B cell (primary cell): ENCODE measurements around the gene ANO2. TPM values are rescaled to one million over a fixed set of nuclear protein-coding genes. Genes with fewer than 3 reads are reported as not detected.

ENCODE experiments used
- ATAC-seq: fragments of 200-7000 bp; cut with Tn5 transposase; one replicate; pipeline ENCODE4 v1.10.0; 2021; ENCODE audit warnings: low read depth, mild to moderate bottlenecking, moderate number of reproducible peaks, moderate library complexity
- CTCF ChIA-PET: fragments of 350-600 bp; sonication (Branson Sonifier 250); formaldehyde crosslinking; loops from one replicate; lab custom pipeline; 2021; ENCODE audit warnings: antibody characterized with exemption, inconsistent platforms; lab: Charles Lee
- POLR2A ChIA-PET: fragments of 350-600 bp; sonication (Branson Sonifier 250); formaldehyde crosslinking; loops from one replicate; lab custom pipeline; 2021; ENCODE audit warnings: antibody characterized with exemption; lab: Charles Lee
- DNase-seq: peaks from one replicate; pipeline ENCODE4 v3.0.0; 2013
- H2AFZ ChIP-seq: 2 replicates; pipeline ENCODE4 v1.6.1; 2012; ENCODE audit warnings: mild to moderate bottlenecking, low read depth, low read length; ENCODE audit not compliant: insufficient read depth, poor library complexity, severe bottlenecking
- H3K27ac ChIP-seq, 2 donors: 1 replicate in 1 of 2; 2 replicates in 1 of 2; pipeline ENCODE4 v1.5.1; 2012 to 2013; ENCODE audit warnings: low read length in 2 of 2, mild to moderate bottlenecking in 2 of 2, moderate library complexity in 1 of 2
- H3K27me3 ChIP-seq, 4 experiments: fragments of 200-600 bp in 1 of 4; sonication (generic) in 1 of 4; replicated peaks in 1 of 4; 1 replicate in 2 of 4; 2 replicates in 2 of 4; pipeline versions ENCODE4 v1.6.1 to v1.7.0; 2013 to 2016; ENCODE audit warnings: low read length in 3 of 4, mild to moderate bottlenecking in 2 of 4, mixed read lengths in 1 of 4, moderate library complexity in 1 of 4; ENCODE audit not compliant: insufficient read depth in 4 of 4, control insufficient read depth in 3 of 4; ENCODE audit errors: control extremely low read depth in 1 of 4
- H3K36me3 ChIP-seq, 2 experiments: replicated peaks in 1 of 2; 1 replicate in 1 of 2; 2 replicates in 1 of 2; pipeline versions ENCODE4 v1.6.1 to v1.7.1; 2013; ENCODE audit warnings: low read length in 1 of 2; ENCODE audit not compliant: insufficient read depth in 2 of 2, control insufficient read depth in 1 of 2; ENCODE audit errors: control extremely low read depth in 1 of 2, extremely low read depth in 1 of 2
- H3K4me1 ChIP-seq, 2 donors: fragments of 200-600 bp in 1 of 2; sonication (generic) in 1 of 2; 1 replicate in 1 of 2; 2 replicates in 1 of 2; pipeline versions ENCODE4 v1.5.1 to v1.6.1; 2013 to 2017; ENCODE audit warnings: low read length in 2 of 2; ENCODE audit not compliant: control insufficient read depth in 2 of 2, insufficient read depth in 2 of 2
- H3K4me2 ChIP-seq: replicated peaks from 2 replicates; pipeline ENCODE3; 2012; ENCODE audit warnings: mild to moderate bottlenecking, low read depth, low read length; ENCODE audit not compliant: poor library complexity, severe bottlenecking
- H3K4me3 ChIP-seq, 5 experiments: fragments of 200-600 bp in 1 of 5; sonication (generic) in 1 of 5; 1 replicate in 3 of 5; 2 replicates in 2 of 5; pipeline versions ENCODE4 v1.5.1 to v1.7.0; 2011 to 2016; ENCODE audit warnings: low read length in 4 of 5, mild to moderate bottlenecking in 4 of 5, low read depth in 2 of 5, control low read depth in 1 of 5, moderate library complexity in 1 of 5; ENCODE audit not compliant: insufficient read depth in 1 of 5; ENCODE audit errors: control extremely low read depth in 1 of 5, extremely low read depth in 1 of 5
- H3K79me2 ChIP-seq: fragments of 200-600 bp; sonication (generic); one replicate; pipeline ENCODE4 v1.6.0; 2016; ENCODE audit warnings: low read length; ENCODE audit not compliant: control insufficient read depth, insufficient read depth
- H3K9ac ChIP-seq: fragments of 200-600 bp; sonication (generic); 2 replicates; pipeline ENCODE4 v1.6.1; 2017; ENCODE audit warnings: mild to moderate bottlenecking, low read length, moderate library complexity
- H3K9me3 ChIP-seq, 3 donors: one replicate each; pipeline versions ENCODE4 v1.6.1 to v1.7.1; 2013; ENCODE audit warnings: low read length in 2 of 3; ENCODE audit not compliant: control insufficient read depth in 2 of 3, insufficient read depth in 1 of 3; ENCODE audit errors: control extremely low read depth in 1 of 3
- H4K20me1 ChIP-seq: 2 replicates; pipeline ENCODE4 v1.6.0; 2012; ENCODE audit warnings: mild to moderate bottlenecking, low read length; ENCODE audit not compliant: insufficient read depth, control insufficient read depth, poor library complexity, severe bottlenecking
- H3K27ac Mint-ChIP-seq: one replicate; pipeline ENCODE4 v1.8.0; 2021; ENCODE audit warnings: mixed read lengths
- H3K27me3 Mint-ChIP-seq: one replicate; pipeline ENCODE4 v1.8.0; 2021; ENCODE audit warnings: mixed read lengths
- H3K4me1 Mint-ChIP-seq: one replicate; pipeline ENCODE4 v1.8.0; 2021; ENCODE audit warnings: mixed read lengths
- H3K4me3 Mint-ChIP-seq: one replicate; pipeline ENCODE4 v1.8.0; 2021; ENCODE audit warnings: mixed read lengths
- H3K9me3 Mint-ChIP-seq: one replicate; pipeline ENCODE4 v1.8.0; 2022; ENCODE audit warnings: mixed read lengths; ENCODE audit not compliant: insufficient read depth
- CTCF ChIP-seq: fragments of 200-600 bp; IDR thresholded peaks from one replicate; pipeline ENCODE4 v1.8.0; 2022; ENCODE audit warnings: antibody characterized with exemption, mild to moderate bottlenecking
- EZH2 ChIP-seq: IDR thresholded peaks from 2 replicates; pipeline ENCODE4 v1.6.1; 2012; ENCODE audit warnings: borderline replicate concordance, low read depth, mild to moderate bottlenecking, moderate library complexity, low read length; ENCODE audit not compliant: insufficient read depth, poor library complexity, severe bottlenecking
- WGBS: methylation state at CpG from one replicate; pipeline ENCODE4 v1.1.5; 2013; ENCODE audit warnings: missing lambda C conversion rate; ENCODE audit not compliant: insufficient coverage; 5-methylcytosine and 5-hydroxymethylcytosine counted together
- intact Hi-C: fragments of 100-400 bp; cut with micrococcal nuclease; formaldehyde crosslinking; loops from one replicate; pipeline ENCODE4 v1.10.0; 2022
- polyA plus RNA-seq: library from polyadenylated mRNA; depleted of rRNA; stranded (reverse); fragments of >200 nt; gene quantifications from 2 replicates; pipeline ENCODE4 v1.2.3, GENCODE V29; 2012
- total RNA-seq, 2 donors: library from RNA; stranded (reverse); fragments of 120-200 nt in 1 of 2; gene quantifications; 1 replicate in 1 of 2; 2 replicates in 1 of 2; pipeline versions ENCODE4 v1.2.3 to v1.2.4, GENCODE V29; 2013 to 2022

Gene ANO2
- total and polyA plus RNA-seq, 2 donors (not counting 1 experiment from before 2014, with no cell fraction given) = not detected

GRCh38 chr12:5787828-5788227, 157.2 kb downstream of the ANO2 start:
- H3K27ac ChIP-seq = no peak overlapping the region
- Mint-ChIP-seq H3K27ac (no peak overlapping the region), H3K4me3 (no peak overlapping the region), H3K4me1 (no peaks in the 10 kb centered on the region), H3K9me3 (peaks cover 3% of the 10 kb centered on the region), H3K27me3 (peaks cover 11% of the 10 kb centered on the region)
- no peaks in the 10 kb centered on the region for H3K36me3 ChIP-seq
- no peaks in the 10 kb centered on the region for H3K4me1 ChIP-seq
- ChIA-PET CTCF (no interaction called here), POLR2A (no interaction called here)
- no peak overlapping the region for H3K9ac ChIP-seq
- H3K27me3 ChIP-seq = no peaks in the 10 kb centered on the region
- H4K20me1 ChIP-seq = no peaks in the 10 kb centered on the region
- WGBS = 89% methylated on average over 5 of the region's 5 CpGs
- no peak overlapping the region for H3K4me2 ChIP-seq
- DNase-seq = no peak
- intact Hi-C loops = no loop called here
- H3K4me3 ChIP-seq = no peak overlapping the region
- ATAC-seq = no peak
- H3K9me3 ChIP-seq = no peaks in the 10 kb centered on the region
- H3K79me2 ChIP-seq = no peaks in the 10 kb centered on the region
- TF ChIP-seq CTCF = no peak
- TF ChIP-seq EZH2 = no peak
- no peak overlapping the region for H2AFZ ChIP-seq

- no peaks in the 10 kb centered on the region for H3K36me3 ChIP-seq
- Mint-ChIP-seq H3K4me3 (no peak overlapping the region), H3K27me3 (peaks cover 8% of the 10 kb centered on the region), H3K4me1 (no peaks in the 10 kb centered on the region), H3K9me3 (peaks cover 3% of the 10 kb centered on the region), H3K27ac (no peak overlapping the region)
- CTCF ChIA-PET = no interaction called here
- H3K9me3 ChIP-seq = no peaks in the 10 kb centered on the region
- no peak overlapping the region for H3K4me3 ChIP-seq
- POLR2A ChIA-PET = no interaction called here
- no peak overlapping the region for H3K4me2 ChIP-seq
- no peaks in the 10 kb centered on the region for H3K27me3 ChIP-seq
- ATAC-seq = no peak
- no peak overlapping the region for H2AFZ ChIP-seq
- no peak overlapping the region for H3K9ac ChIP-seq
- no peaks in the 10 kb centered on the region for H4K20me1 ChIP-seq
- 83% methylated on average over 2 of the region's 5 CpGs for WGBS
- no peak overlapping the region for H3K27ac ChIP-seq
- TF ChIP-seq EZH2 (no peak), CTCF (no peak)
- H3K79me2 ChIP-seq = no peaks in the 10 kb centered on the region
- H3K4me1 ChIP-seq = no peaks in the 10 kb centered on the region
- no peak for DNase-seq
- intact Hi-C loops = no loop called here
Measured at GRCh38 chr12:5785601-5786000, 159.5 kb downstream of the ANO2 start.
